Activated CD8-positive, alpha-beta T cell treated with anti-CD3 and anti-CD28 coated beads for 36 hours (primary cell): Measurements from ENCODE around the gene AUH. TPM values are rescaled to one million over a fixed set of nuclear protein-coding genes. Genes with fewer than 3 reads are reported as not detected.
A peak's percentile ranks its signal among the peaks of the same experiment; 100 is the strongest.

Experiments used
- ATAC-seq: fragments of 200-7000 bp; cut with Tn5 transposase; one replicate; pipeline ENCODE4 v1.10.0; 2021; ENCODE audit warnings: mild to moderate bottlenecking, moderate library complexity
- CTCF ChIA-PET: fragments of 350-600 bp; sonication (Branson Sonifier 250); formaldehyde crosslinking; loops from one replicate; lab custom pipeline; 2021; ENCODE audit warnings: antibody characterized with exemption; lab: Charles Lee
- POLR2A ChIA-PET: fragments of 350-600 bp; sonication (Branson Sonifier 250); formaldehyde crosslinking; loops from one replicate; lab custom pipeline; 2021; ENCODE audit warnings: antibody characterized with exemption; lab: Charles Lee
- DNase-seq: peaks from one replicate; pipeline ENCODE4 v3.0.0-alpha.2; 2020
- H3K27ac Mint-ChIP-seq: one replicate; pipeline ENCODE4 v1.8.0; 2021; ENCODE audit warnings: mild to moderate bottlenecking, mixed read lengths
- H3K27me3 Mint-ChIP-seq: one replicate; pipeline ENCODE4 v1.8.0; 2021; ENCODE audit warnings: mixed read lengths
- H3K36me3 Mint-ChIP-seq: one replicate; pipeline ENCODE4 v1.8.0; 2021; ENCODE audit warnings: low read depth, mixed read lengths
- H3K4me1 Mint-ChIP-seq: one replicate; pipeline ENCODE4 v1.8.0; 2021; ENCODE audit warnings: low read depth, mixed read lengths
- H3K4me3 Mint-ChIP-seq: one replicate; pipeline ENCODE4 v1.8.0; 2021; ENCODE audit warnings: mild to moderate bottlenecking, moderate library complexity, mixed read lengths
- H3K9me3 Mint-ChIP-seq: one replicate; pipeline ENCODE4 v1.8.0; 2021; ENCODE audit warnings: mixed read lengths
- intact Hi-C: fragments of 100-400 bp; cut with micrococcal nuclease; formaldehyde crosslinking; loops from one replicate; pipeline ENCODE4 v1.10.0; 2022
- total RNA-seq, 2 experiments: library from RNA; stranded (reverse); gene quantifications; one replicate each; pipeline ENCODE4 v1.2.3, GENCODE V29; 2021
- TF ChIP-seq, protein P1 (sequence below): fragments of 200-600 bp; IDR thresholded peaks from one replicate; pipeline ENCODE4 v1.8.0; 2022; ENCODE audit warnings: antibody characterized with exemption, mild to moderate bottlenecking

Gene AUH
- total RNA-seq, 2 experiments from 2014 or later = 30.8 to 31.1 TPM

DNA sequence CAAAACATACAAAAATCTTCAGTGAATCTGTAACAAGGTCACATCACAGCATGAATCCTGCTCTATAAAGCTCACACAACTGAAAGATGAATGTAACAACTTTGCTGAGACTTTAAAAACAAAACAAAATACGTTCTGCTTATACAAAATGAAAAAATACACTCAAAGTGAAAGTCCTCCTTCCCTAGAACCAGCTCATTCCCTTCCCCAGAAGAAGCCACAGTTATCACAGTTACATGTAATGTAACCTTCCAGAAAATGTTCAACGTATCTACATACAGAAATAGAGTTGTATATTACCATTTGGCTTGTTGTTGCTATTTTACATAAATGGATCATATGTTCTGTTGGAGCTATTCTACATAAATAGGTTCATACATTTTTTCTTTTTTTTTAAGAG, 2.6 kb downstream of the AUH start:
- intact Hi-C loops = loop anchor here (5.0 to 10.0 kb wide), 4 partner anchors 58 to 324 kb away; no protein-coding TSS in a partner anchor
- ChIA-PET POLR2A (interaction anchor here (0.7 to 5.4 kb wide), 15 partner anchors 9 to 229 kb away, joined by 3 to 32 read pairs (median 6); partner anchors contain the start of gene NFIL3), CTCF (interaction anchor here (1.0 to 5.7 kb wide), 8 partner anchors 8 to 443 kb away, joined by 3 to 32 read pairs (median 4); partner anchors contain the start of gene NFIL3)
- peaks cover 63% of the 10 kb centered on the region for H3K4me1 Mint-ChIP-seq
- peaks cover 58% of the 10 kb centered on the region for H3K36me3 Mint-ChIP-seq
- peak; percentile 27 for ATAC-seq
- no peak for DNase-seq
- H3K27me3 Mint-ChIP-seq = no peaks in the 10 kb centered on the region
- TF ChIP-seq, protein P1, sequence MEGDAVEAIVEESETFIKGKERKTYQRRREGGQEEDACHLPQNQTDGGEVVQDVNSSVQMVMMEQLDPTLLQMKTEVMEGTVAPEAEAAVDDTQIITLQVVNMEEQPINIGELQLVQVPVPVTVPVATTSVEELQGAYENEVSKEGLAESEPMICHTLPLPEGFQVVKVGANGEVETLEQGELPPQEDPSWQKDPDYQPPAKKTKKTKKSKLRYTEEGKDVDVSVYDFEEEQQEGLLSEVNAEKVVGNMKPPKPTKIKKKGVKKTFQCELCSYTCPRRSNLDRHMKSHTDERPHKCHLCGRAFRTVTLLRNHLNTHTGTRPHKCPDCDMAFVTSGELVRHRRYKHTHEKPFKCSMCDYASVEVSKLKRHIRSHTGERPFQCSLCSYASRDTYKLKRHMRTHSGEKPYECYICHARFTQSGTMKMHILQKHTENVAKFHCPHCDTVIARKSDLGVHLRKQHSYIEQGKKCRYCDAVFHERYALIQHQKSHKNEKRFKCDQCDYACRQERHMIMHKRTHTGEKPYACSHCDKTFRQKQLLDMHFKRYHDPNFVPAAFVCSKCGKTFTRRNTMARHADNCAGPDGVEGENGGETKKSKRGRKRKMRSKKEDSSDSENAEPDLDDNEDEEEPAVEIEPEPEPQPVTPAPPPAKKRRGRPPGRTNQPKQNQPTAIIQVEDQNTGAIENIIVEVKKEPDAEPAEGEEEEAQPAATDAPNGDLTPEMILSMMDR = no peak
- H3K27ac Mint-ChIP-seq = peak overlapping the region; percentile 87
- no peaks in the 10 kb centered on the region for H3K9me3 Mint-ChIP-seq
- H3K4me3 Mint-ChIP-seq = peak overlapping the region; percentile 89

DNA sequence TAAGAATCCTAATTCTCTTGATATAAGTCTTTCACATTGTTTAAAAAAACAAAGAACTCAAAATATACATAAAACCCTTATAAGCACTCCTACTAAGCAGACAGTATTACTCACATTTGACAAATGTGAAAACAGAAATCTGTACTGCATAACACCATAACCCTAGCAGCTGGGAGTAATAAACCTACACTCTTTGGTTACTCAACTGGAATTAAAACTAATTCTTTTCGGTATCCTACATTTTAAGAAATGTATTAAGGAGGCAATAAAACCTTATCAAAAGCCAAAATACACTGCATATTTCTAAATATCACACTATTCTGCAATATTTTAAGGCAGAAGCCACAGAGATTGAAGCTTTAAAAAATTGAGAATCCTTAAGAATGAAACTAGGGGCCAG, 6.8 kb downstream of the AUH start:
- H3K4me3 Mint-ChIP-seq = no peak overlapping the region
- ChIA-PET CTCF (interaction anchor here (1.1 to 1.5 kb wide), 3 partner anchors 13 to 439 kb away, joined by 3 read pairs; no protein-coding TSS in a partner anchor), POLR2A (interaction anchor here (0.7 to 3.6 kb wide), 6 partner anchors 8 to 162 kb away, joined by 3 to 18 read pairs (median 4); no protein-coding TSS in a partner anchor)
- DNase-seq (no peak), ATAC-seq (no peak)
- H3K36me3 Mint-ChIP-seq = peaks cover 66% of the 10 kb centered on the region
- no peaks in the 10 kb centered on the region for H3K9me3 Mint-ChIP-seq
- H3K4me1 Mint-ChIP-seq = peaks cover 55% of the 10 kb centered on the region
- intact Hi-C loops = loop anchor here (5.0 to 10.0 kb wide), 4 partner anchors 62 to 320 kb away; no protein-coding TSS in a partner anchor
- TF ChIP-seq, protein P1 = no peak
- H3K27ac Mint-ChIP-seq = peak overlapping the region; percentile 25
- no peaks in the 10 kb centered on the region for H3K27me3 Mint-ChIP-seq

- POLR2A ChIA-PET = interaction anchor here (1.1 to 1.8 kb wide), 3 partner anchors 10 to 75 kb away, joined by 3 to 11 read pairs (median 7); partner anchors contain the start of genes AUH and NFIL3
- DNase-seq (no peak), ATAC-seq (peak; percentile 50)
- CTCF ChIA-PET = interaction anchor here (1.0 kb wide), 1 partner anchor 10 kb away, joined by 3 read pairs; no protein-coding TSS in a partner anchor
- TF ChIP-seq, protein P1 = no peak
- no peaks in the 10 kb centered on the region for H3K27me3 Mint-ChIP-seq
- peak overlapping the region; percentile 47 for H3K4me3 Mint-ChIP-seq
- intact Hi-C loops = no loop called here
- H3K4me1 Mint-ChIP-seq = peaks cover 44% of the 10 kb centered on the region
- no peaks in the 10 kb centered on the region for H3K9me3 Mint-ChIP-seq
- peaks cover 47% of the 10 kb centered on the region for H3K36me3 Mint-ChIP-seq
- peak overlapping the region; percentile 92 for H3K27ac Mint-ChIP-seq
Observed at GRCh38 chr9:91349115-91349555, 12.6 kb downstream of the AUH start.

GRCh38 chr9:91348191-91348807, 13.4 kb downstream of the AUH start:
- TF ChIP-seq, protein P1 = no peak
- Mint-ChIP-seq H3K9me3 (no peaks in the 10 kb centered on the region), H3K36me3 (peaks cover 49% of the 10 kb centered on the region), H3K27me3 (no peaks in the 10 kb centered on the region), H3K4me1 (peaks cover 44% of the 10 kb centered on the region), H3K27ac (peak overlapping the region; percentile 69), H3K4me3 (no peak overlapping the region)
- ChIA-PET CTCF (no interaction called here), POLR2A (no interaction called here)
- intact Hi-C loops = no loop called here
- DNase-seq (no peak), ATAC-seq (no peak)

GRCh38 chr9:91347377-91347776, 14.3 kb downstream of the AUH start:
- H3K9me3 Mint-ChIP-seq = peaks cover 2% of the 10 kb centered on the region
- peaks cover 54% of the 10 kb centered on the region for H3K36me3 Mint-ChIP-seq
- no peak for DNase-seq
- H3K27me3 Mint-ChIP-seq = no peaks in the 10 kb centered on the region
- TF ChIP-seq, protein P1 = no peak
- intact Hi-C loops = no loop called here
- POLR2A ChIA-PET = interaction anchor here (0.6 to 2.4 kb wide), 6 partner anchors 8 to 77 kb away, joined by 3 to 28 read pairs (median 4); partner anchors contain the start of genes AUH and NFIL3
- no peak for ATAC-seq
- H3K4me3 Mint-ChIP-seq = no peak overlapping the region
- H3K4me1 Mint-ChIP-seq = peaks cover 51% of the 10 kb centered on the region
- H3K27ac Mint-ChIP-seq = no peak overlapping the region
- CTCF ChIA-PET = interaction anchor here (0.8 to 1.8 kb wide), 2 partner anchors 11 to 12 kb away, joined by 3 to 5 read pairs; no protein-coding TSS in a partner anchor
